Tibial nerve (tissue), 4 donors: ENCODE measurements around the gene BACH1. TPM values are rescaled to one million over a fixed set of nuclear protein-coding genes. Genes with fewer than 3 reads are reported as not detected.
"Not testable (repeated sequence)": the region's sequence is repeated elsewhere in the genome, so short reads cannot be mapped to it uniquely, and the experiment has no call there.

Experiments
- DNase-seq, 2 donors: peaks; one replicate each; pipeline ENCODE4 v3.0.0-alpha.2; 2019; ENCODE audit warnings: low spot score in 2 of 2
- H3K27ac ChIP-seq, 4 donors: fragments of 200-600 bp; sonication (generic) in 3 of 4; one replicate each; pipeline ENCODE4 v1.5.1; 2017 to 2019; ENCODE audit warnings: mild to moderate bottlenecking in 1 of 4
- H3K27me3 ChIP-seq, 2 donors: fragments of 200-600 bp; sonication (generic) in 1 of 2; one replicate each; pipeline versions ENCODE4 v1.5.1 to v1.6.0; 2017 to 2019
- H3K36me3 ChIP-seq, 3 donors: fragments of 200-600 bp; sonication (generic); one replicate each; pipeline ENCODE4 v1.5.1; 2018 to 2019
- H3K4me1 ChIP-seq, 4 donors: fragments of 200-600 bp; sonication (generic) in 3 of 4; one replicate each; pipeline ENCODE4 v1.5.1; 2017 to 2019
- H3K4me3 ChIP-seq, 4 donors: fragments of 200-600 bp; sonication (generic) in 3 of 4; one replicate each; pipeline ENCODE4 v1.5.1; 2017 to 2019; ENCODE audit warnings: mild to moderate bottlenecking in 1 of 4, moderate library complexity in 1 of 4
- H3K9me3 ChIP-seq, 4 donors: fragments of 200-600 bp; sonication (generic) in 3 of 4; one replicate each; pipeline ENCODE4 v1.5.1; 2017 to 2019
- CTCF ChIP-seq, 5 experiments: fragments of 200-600 bp in 3 of 5; fragments of 450-650 bp in 2 of 5; sonication (generic) in 3 of 5; IDR thresholded peaks; one replicate each; pipeline ENCODE4 v1.5.1; 2016 to 2019; ENCODE audit warnings: antibody characterized with exemption in 5 of 5, mild to moderate bottlenecking in 3 of 5, moderate library complexity in 2 of 5
- EP300 ChIP-seq, 2 donors: sonication (generic); formaldehyde crosslinking; IDR thresholded peaks; one replicate each; pipeline ENCODE4 v1.6.1; 2017; ENCODE audit warnings: antibody characterized with exemption in 2 of 2, mild to moderate bottlenecking in 1 of 2
- POLR2A ChIP-seq, 2 donors: fragments of 450-650 bp; IDR thresholded peaks; one replicate each; pipeline ENCODE4 v1.6.1; 2017; ENCODE audit warnings: antibody characterized with exemption in 2 of 2, mild to moderate bottlenecking in 2 of 2, moderate library complexity in 2 of 2
- WGBS, 2 donors: methylation state at CpG; one replicate each; pipeline ENCODE4 v1.1.5; 2018; 5-methylcytosine and 5-hydroxymethylcytosine counted together
- total RNA-seq, 4 donors: library from RNA; depleted of rRNA; stranded (reverse); fragments of >200 nt; gene quantifications; one replicate each; pipeline ENCODE4 v1.1.0, GENCODE V29; 2016

The BACH1 gene
- total RNA-seq, 4 donors from 2014 or later = 38.0 to 46.5 (median 39.9) TPM

GRCh38 chr21:29265690-29266479 is 32.8 kb upstream of the BACH1 start:
- no peak overlapping the region for H3K27ac ChIP-seq
- no peaks in the 10 kb centered on the region for H3K36me3 ChIP-seq
- no peaks in the 10 kb centered on the region for H3K4me1 ChIP-seq
- no peak for DNase-seq
- no peaks in the 10 kb centered on the region for H3K27me3 ChIP-seq
- no peaks in the 10 kb centered on the region for H3K9me3 ChIP-seq
- H3K4me3 ChIP-seq = no peak overlapping the region
- WGBS, 2 donors = 82 to 84% methylated on average over 6 of the region's 6 CpGs
- TF ChIP-seq CTCF (IDR thresholded peaks at IDR 0.05) = no peak
- TF ChIP-seq EP300 (IDR thresholded peaks at IDR 0.05) = no peak
- no peak for TF ChIP-seq POLR2A (IDR thresholded peaks at IDR 0.05)

- Histone ChIP-seq H3K4me3 (no peak overlapping the region), H3K4me1 (no peaks in the 10 kb centered on the region), H3K36me3 (no peaks in the 10 kb centered on the region), H3K27me3 (no peaks in the 10 kb centered on the region), H3K27ac (no peak overlapping the region), H3K9me3 (no peaks in the 10 kb centered on the region)
- TF ChIP-seq EP300 (IDR thresholded peaks at IDR 0.05) = no peak
- no peak for TF ChIP-seq POLR2A (IDR thresholded peaks at IDR 0.05)
- TF ChIP-seq CTCF (IDR thresholded peaks at IDR 0.05) = no peak
- DNase-seq = no peak
These were observed 31.1 kb upstream of the BACH1 start for GRCh38 chr21:29267666-29268065.

GRCh38 chr21:29271927-29272333 is 26.8 kb upstream of the BACH1 start:
- Histone ChIP-seq H3K9me3 (no peaks in the 10 kb centered on the region), H3K4me3 (no peak overlapping the region), H3K4me1 (no peaks in the 10 kb centered on the region), H3K27ac (no peak overlapping the region), H3K36me3 (no peaks in the 10 kb centered on the region), H3K27me3 (no peaks in the 10 kb centered on the region)
- no peak for DNase-seq
- TF ChIP-seq CTCF (IDR thresholded peaks at IDR 0.05) (no peak), POLR2A (IDR thresholded peaks at IDR 0.05) (no peak), EP300 (IDR thresholded peaks at IDR 0.05) (no peak)
- WGBS, 2 donors = 92 to 99% methylated on average over 6 of the region's 6 CpGs

GRCh38 chr21:29277442-29277841 is 21.3 kb upstream of the BACH1 start:
- Histone ChIP-seq H3K4me3 (no peak overlapping the region), H3K27ac (no peak overlapping the region), H3K36me3 (no peaks in the 10 kb centered on the region), H3K27me3 (no peaks in the 10 kb centered on the region), H3K4me1 (no peaks in the 10 kb centered on the region), H3K9me3 (peaks cover 0 to 4% (median 0%) of the 10 kb centered on the region in 4 donors)
- TF ChIP-seq CTCF (IDR thresholded peaks at IDR 0.05) = no peak
- TF ChIP-seq EP300 (IDR thresholded peaks at IDR 0.05) = no peak
- no peak for DNase-seq

GRCh38 chr21:29279558-29279957 is 19.2 kb upstream of the BACH1 start:
- no peak for DNase-seq
- Histone ChIP-seq H3K4me3 (no peak overlapping the region), H3K36me3 (no peaks in the 10 kb centered on the region), H3K9me3 (peaks cover 0 to 10% (median 0%) of the 10 kb centered on the region in 4 donors), H3K27ac (no peak overlapping the region), H3K27me3 (no peaks in the 10 kb centered on the region), H3K4me1 (no peaks in the 10 kb centered on the region)
- TF ChIP-seq CTCF (IDR thresholded peaks at IDR 0.05) (no peak), POLR2A (IDR thresholded peaks at IDR 0.05) (no peak), EP300 (IDR thresholded peaks at IDR 0.05) (no peak)

GRCh38 chr21:29281801-29282200 is 16.9 kb upstream of the BACH1 start:
- H3K9me3 ChIP-seq = peaks cover 0 to 10% (median 0%) of the 10 kb centered on the region in 4 donors
- not testable (repeated sequence) for H3K4me1 ChIP-seq, H3K36me3 ChIP-seq, H3K27me3 ChIP-seq, DNase-seq, H3K27ac ChIP-seq, H3K4me3 ChIP-seq
- WGBS, 2 donors = 89 to 93% methylated on average over 3 of the region's 3 CpGs
